Tibial nerve (tissue), 4 donors: ENCODE results near the gene OR2S2.

ENCODE experiments used
- EP300 ChIP-seq, 2 donors: sonication (generic); formaldehyde crosslinking; IDR thresholded peaks; one replicate each; pipeline ENCODE4 v1.6.1; 2017; ENCODE audit warnings: antibody characterized with exemption in 2 of 2, mild to moderate bottlenecking in 1 of 2
- TF ChIP-seq, protein P1 (sequence below), 5 experiments: fragments of 200-600 bp in 3 of 5; fragments of 450-650 bp in 2 of 5; sonication (generic) in 3 of 5; IDR thresholded peaks; one replicate each; pipeline ENCODE4 v1.5.1; 2016 to 2019; ENCODE audit warnings: antibody characterized with exemption in 5 of 5, mild to moderate bottlenecking in 3 of 5, moderate library complexity in 2 of 5

- TF ChIP-seq, protein P1, sequence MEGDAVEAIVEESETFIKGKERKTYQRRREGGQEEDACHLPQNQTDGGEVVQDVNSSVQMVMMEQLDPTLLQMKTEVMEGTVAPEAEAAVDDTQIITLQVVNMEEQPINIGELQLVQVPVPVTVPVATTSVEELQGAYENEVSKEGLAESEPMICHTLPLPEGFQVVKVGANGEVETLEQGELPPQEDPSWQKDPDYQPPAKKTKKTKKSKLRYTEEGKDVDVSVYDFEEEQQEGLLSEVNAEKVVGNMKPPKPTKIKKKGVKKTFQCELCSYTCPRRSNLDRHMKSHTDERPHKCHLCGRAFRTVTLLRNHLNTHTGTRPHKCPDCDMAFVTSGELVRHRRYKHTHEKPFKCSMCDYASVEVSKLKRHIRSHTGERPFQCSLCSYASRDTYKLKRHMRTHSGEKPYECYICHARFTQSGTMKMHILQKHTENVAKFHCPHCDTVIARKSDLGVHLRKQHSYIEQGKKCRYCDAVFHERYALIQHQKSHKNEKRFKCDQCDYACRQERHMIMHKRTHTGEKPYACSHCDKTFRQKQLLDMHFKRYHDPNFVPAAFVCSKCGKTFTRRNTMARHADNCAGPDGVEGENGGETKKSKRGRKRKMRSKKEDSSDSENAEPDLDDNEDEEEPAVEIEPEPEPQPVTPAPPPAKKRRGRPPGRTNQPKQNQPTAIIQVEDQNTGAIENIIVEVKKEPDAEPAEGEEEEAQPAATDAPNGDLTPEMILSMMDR (IDR thresholded peaks at IDR 0.05), result no peak
- peak in 1 of 2 donors; percentile 14 for TF ChIP-seq EP300 (IDR thresholded peaks at IDR 0.05)
These were observed 28.6 kb downstream of the OR2S2 start for GRCh38 chr9:35929453-35929718.
